DND-41 (cell line): Measurements from ENCODE around the gene TMEM92.

Source experiments
- ATAC-seq: fragments of 200-7000 bp; cut with Tn5 transposase; 3 replicates; pipeline ENCODE4 v1.9.1; 2021; ENCODE audit warnings: low read depth; ENCODE audit not compliant: insufficient read depth
- DNase-seq: peaks from one replicate; pipeline ENCODE4 v3.0.0-alpha.2; 2020
- H2AFZ ChIP-seq: 2 replicates; pipeline ENCODE4 v1.6.0; 2012; ENCODE audit warnings: low read depth, low read length
- H3K27ac ChIP-seq: 2 replicates; pipeline ENCODE4 v1.5.1; 2012; ENCODE audit warnings: low read length, inconsistent platforms
- H3K27me3 ChIP-seq: fragments of 200-600 bp; sonication (generic); 2 replicates; pipeline ENCODE4 v1.6.0; 2012; ENCODE audit warnings: low read length, mild to moderate bottlenecking, inconsistent platforms; ENCODE audit not compliant: insufficient read depth, poor library complexity
- H3K36me3 ChIP-seq: 2 replicates; pipeline ENCODE4 v1.5.1; 2012; ENCODE audit warnings: low read length, inconsistent platforms; ENCODE audit not compliant: insufficient read depth
- H3K4me1 ChIP-seq: 2 replicates; pipeline ENCODE4 v1.5.1; 2012; ENCODE audit warnings: mild to moderate bottlenecking, low read length; ENCODE audit not compliant: insufficient read depth
- H3K4me2 ChIP-seq: 2 replicates; pipeline ENCODE4 v1.6.0; 2012; ENCODE audit warnings: mild to moderate bottlenecking, moderate library complexity, low read length, inconsistent platforms; ENCODE audit not compliant: insufficient read depth
- H3K4me3 ChIP-seq, 2 experiments: fragments of 200-600 bp in 1 of 2; shearing (Covaris generic) in 1 of 2; 2 replicates each; pipeline ENCODE4 v1.5.1; 2012 to 2016; ENCODE audit warnings: inconsistent platforms in 2 of 2, low read length in 2 of 2, mild to moderate bottlenecking in 2 of 2, low read depth in 1 of 2, moderate library complexity in 1 of 2
- H3K79me2 ChIP-seq: 2 replicates; pipeline ENCODE4 v1.6.0; 2012; ENCODE audit warnings: low read length, inconsistent platforms; ENCODE audit not compliant: insufficient read depth
- H3K9ac ChIP-seq: 2 replicates; pipeline ENCODE4 v1.6.0; 2012; ENCODE audit warnings: low read depth, mild to moderate bottlenecking, inconsistent platforms, low read length, moderate library complexity
- H3K9me3 ChIP-seq: 2 replicates; pipeline ENCODE4 v1.5.1; 2012; ENCODE audit warnings: low read length, moderate library complexity, mild to moderate bottlenecking, inconsistent platforms; ENCODE audit not compliant: insufficient read depth, severe bottlenecking
- H4K20me1 ChIP-seq: 2 replicates; pipeline ENCODE4 v1.6.0; 2012; ENCODE audit warnings: low read length; ENCODE audit not compliant: insufficient read depth
- CTCF ChIP-seq: IDR thresholded peaks from 2 replicates; pipeline ENCODE4 v1.5.1; 2012; ENCODE audit warnings: borderline replicate concordance, low read length, moderate library complexity, mild to moderate bottlenecking; ENCODE audit not compliant: poor library complexity, severe bottlenecking; ENCODE audit errors: extremely low read depth
- EZH2 ChIP-seq: IDR thresholded peaks from 3 replicates; pipeline ENCODE4 v1.6.1; 2012; ENCODE audit warnings: borderline replicate concordance, low read depth, mild to moderate bottlenecking, moderate library complexity, low read length, inconsistent platforms; ENCODE audit not compliant: severe bottlenecking

Gene TMEM92

DNA sequence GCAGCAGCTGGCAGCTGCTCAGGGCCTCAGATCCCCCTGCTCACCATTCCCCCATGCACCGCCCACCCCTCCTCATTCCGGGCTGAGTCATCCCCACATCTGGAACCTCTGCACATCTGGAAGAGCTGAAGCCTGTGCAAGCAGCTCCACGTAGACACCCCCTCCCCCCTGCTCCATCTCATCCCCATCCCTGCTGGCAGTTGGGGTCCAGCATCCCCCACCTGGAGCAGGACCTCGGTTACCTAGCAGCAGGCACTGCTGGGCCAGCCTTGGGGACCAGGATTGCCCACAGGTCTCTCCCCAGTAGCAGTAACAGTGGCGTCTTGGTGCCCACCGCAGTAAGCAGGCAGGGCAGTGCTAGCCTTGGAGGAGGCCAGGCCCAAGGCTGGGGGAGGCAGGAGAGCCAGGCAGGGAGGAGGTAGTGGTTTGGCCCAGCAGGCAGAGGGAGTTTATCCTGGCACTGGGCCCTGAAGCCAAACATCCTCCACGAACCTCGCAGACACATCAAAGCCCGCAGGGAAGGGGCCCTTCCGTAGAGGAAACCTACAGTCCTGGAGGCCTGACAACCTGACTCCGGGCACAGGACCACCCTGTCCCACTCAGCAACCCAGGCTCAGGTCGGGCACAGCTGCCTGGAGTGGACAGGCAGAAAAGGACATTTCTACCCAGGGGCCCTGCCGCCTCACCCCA lies 7.7 kb upstream of the TMEM92 start:
- Histone ChIP-seq H3K9me3 (no peaks in the 10 kb centered on the region), H3K36me3 (no peaks in the 10 kb centered on the region), H2AFZ (no peak overlapping the region), H4K20me1 (peaks cover 6% of the 10 kb centered on the region; the same call in 1 of the 2 replicates), H3K27me3 (peaks cover 41% of the 10 kb centered on the region), H3K79me2 (no peaks in the 10 kb centered on the region), H3K4me3 (no peak overlapping the region), H3K27ac (no peak overlapping the region), H3K4me2 (no peak overlapping the region), H3K9ac (no peak overlapping the region), H3K4me1 (no peaks in the 10 kb centered on the region)
- TF ChIP-seq EZH2 = no peak
- no peak for TF ChIP-seq CTCF
- no peak for DNase-seq
- ATAC-seq = no peak

DNA sequence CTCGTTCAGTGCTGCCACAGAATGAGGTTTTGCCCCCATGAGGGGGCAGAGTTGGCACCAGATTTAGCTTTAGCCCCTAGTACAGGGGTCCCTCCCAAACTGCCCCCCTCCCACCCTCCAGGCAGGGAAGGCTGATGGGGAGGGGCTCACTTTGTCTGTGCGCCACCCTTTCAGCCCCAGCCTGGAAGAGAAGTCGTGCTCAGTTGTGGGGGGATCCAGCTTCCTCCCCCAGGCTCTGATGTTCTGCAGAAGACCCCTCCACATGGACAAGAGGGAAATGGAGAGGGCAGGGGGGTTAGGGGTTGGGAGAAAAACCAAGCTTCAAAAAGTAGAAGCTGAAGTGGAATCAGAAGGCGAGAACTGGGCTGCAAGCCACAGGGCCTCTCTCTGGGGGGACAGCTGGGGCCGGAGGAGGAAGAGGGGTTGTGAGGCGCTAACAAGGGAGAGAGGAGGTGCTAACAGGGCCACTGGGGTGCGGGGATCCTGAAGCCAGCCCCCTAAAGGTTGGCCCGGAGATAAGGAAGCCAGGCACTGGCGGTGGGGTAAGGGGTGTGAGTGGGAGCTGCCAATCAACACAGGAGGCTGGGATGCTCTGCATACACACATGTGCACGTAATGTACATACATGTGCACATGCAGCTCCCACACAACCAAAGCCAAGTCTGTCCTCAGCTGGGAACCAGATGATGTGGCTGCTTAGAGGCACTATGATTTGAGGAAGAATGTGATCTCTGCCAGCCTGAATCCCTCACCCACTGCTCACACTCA lies 7.0 kb upstream of the TMEM92 start:
- no peaks in the 10 kb centered on the region for H3K4me1 ChIP-seq
- no peak overlapping the region for H3K4me2 ChIP-seq
- peaks cover 41% of the 10 kb centered on the region for H3K27me3 ChIP-seq
- H3K9me3 ChIP-seq = no peaks in the 10 kb centered on the region
- no peaks in the 10 kb centered on the region for H3K36me3 ChIP-seq
- H4K20me1 ChIP-seq = peaks cover 6% of the 10 kb centered on the region; the same call in 1 of the 2 replicates
- no peak overlapping the region for H3K9ac ChIP-seq
- no peak overlapping the region for H2AFZ ChIP-seq
- H3K4me3 ChIP-seq = no peak overlapping the region
- ATAC-seq (no peak), DNase-seq (no peak)
- TF ChIP-seq CTCF = no peak
- TF ChIP-seq EZH2 = no peak
- no peak overlapping the region for H3K27ac ChIP-seq
- H3K79me2 ChIP-seq = no peaks in the 10 kb centered on the region

DNA sequence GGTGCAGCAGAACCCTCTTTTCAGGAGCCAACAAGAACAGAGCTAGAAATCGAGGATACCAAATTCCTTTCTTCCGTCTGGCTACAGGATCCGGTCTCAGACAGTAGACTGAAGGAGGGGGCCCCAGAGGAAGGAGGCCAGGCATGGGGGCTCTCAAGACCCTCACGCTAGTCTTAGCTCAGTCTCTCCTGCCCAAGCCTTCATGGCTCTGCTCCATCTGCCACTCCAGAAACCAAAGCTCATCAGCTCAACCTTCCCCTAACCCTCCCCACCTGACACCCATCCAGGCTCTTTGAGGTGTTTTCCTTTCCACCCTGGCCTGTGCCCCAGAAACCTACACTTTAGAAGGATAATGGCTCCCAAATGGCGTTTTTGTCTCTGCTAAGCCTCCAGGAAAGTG lies 6.2 kb upstream of the TMEM92 start:
- no peak for DNase-seq
- H3K4me2 ChIP-seq = no peak overlapping the region
- no peak for ATAC-seq
- H3K4me1 ChIP-seq = peaks cover 5% of the 10 kb centered on the region
- H2AFZ ChIP-seq = no peak overlapping the region
- peaks cover 6% of the 10 kb centered on the region; the same call in 1 of the 2 replicates for H4K20me1 ChIP-seq
- peaks cover 40% of the 10 kb centered on the region for H3K27me3 ChIP-seq
- H3K9ac ChIP-seq = no peak overlapping the region
- H3K36me3 ChIP-seq = no peaks in the 10 kb centered on the region
- H3K4me3 ChIP-seq = no peak overlapping the region
- no peaks in the 10 kb centered on the region for H3K79me2 ChIP-seq
- no peak overlapping the region for H3K27ac ChIP-seq
- H3K9me3 ChIP-seq = no peaks in the 10 kb centered on the region
- TF ChIP-seq CTCF (no peak), EZH2 (no peak)
